ENCODE results near the gene JAML. TPM values are rescaled to one million over a fixed set of nuclear protein-coding genes. Genes with fewer than 3 reads are reported as not detected.

The JAML gene
- total and polyA plus RNA-seq, 9 of the 15 experiments (the other 6 are each of a cell fraction or from before 2014, with no cell fraction given), result 0.05 to 0.32 (median 0.22) TPM; not detected in 4

DNA sequence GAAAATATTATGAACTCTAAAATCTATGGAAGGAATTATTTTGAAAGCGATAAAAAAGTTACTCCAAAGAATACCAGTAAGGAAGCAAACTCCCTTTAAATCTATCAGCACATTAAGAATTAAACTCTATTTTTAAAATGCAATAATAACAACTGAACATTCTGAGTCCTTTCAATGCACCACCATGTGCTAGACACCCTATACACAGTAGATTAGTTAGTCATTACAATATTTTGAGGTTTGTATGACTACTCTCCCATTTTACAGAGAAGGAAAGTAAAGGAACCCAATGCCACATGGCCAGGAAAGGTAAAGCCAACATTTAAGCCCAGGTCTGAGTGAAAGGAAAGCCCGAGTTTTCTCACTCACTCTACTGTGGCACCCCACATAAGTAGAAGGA is 17.7 kb downstream of the JAML start:
- WGBS (ENCODE audit: insufficient coverage, low coverage, missing lambda C conversion rate), result 5% methylated on average over 2 of the region's 2 CpGs
- Histone ChIP-seq H3K4me1 (replicated peaks in 1 of 2; ENCODE audit: control insufficient read depth in 2 of 2, insufficient read depth in 2 of 2, low read length in 2 of 2) (no peaks in the 10 kb centered on the region; a peak in 2 of 5 replicates), H3K27ac (ENCODE audit: extremely low read depth, low read depth, low read length) (no peak overlapping the region), H3K27me3 (ENCODE audit: control insufficient read depth in 2 of 2, insufficient read depth in 2 of 2, low read length in 2 of 2) (peaks cover 14 to 22% of the 10 kb centered on the region in 2 experiments), H3K9ac (ENCODE audit: insufficient read depth in 1 of 2, low read depth in 2 of 2, low read length in 2 of 2) (no peak overlapping the region), H3K79me2 (ENCODE audit: control insufficient read depth, insufficient read depth, low read length) (no peaks in the 10 kb centered on the region), H3K4me3 (no peak overlapping the region), H3K9me3 (replicated peaks; ENCODE audit: control insufficient read depth, insufficient read depth, low read depth, low read length) (no peaks in the 10 kb centered on the region), H4K20me1 (replicated peaks; ENCODE audit: control insufficient read depth, insufficient read depth, low read length) (no peaks in the 10 kb centered on the region), H3K36me3 (ENCODE audit: control insufficient read depth, insufficient read depth, low read length) (no peaks in the 10 kb centered on the region), H2AFZ (ENCODE audit: low read depth, low read length) (no peak overlapping the region), H3K9me1 (ENCODE audit: control insufficient read depth, insufficient read depth, low read length) (no peaks in the 10 kb centered on the region), H3K4me2 (ENCODE audit: insufficient read depth, low read length) (no peak overlapping the region)
- CTCF ChIA-PET (ENCODE audit: low intra/inter-chr PET ratio), result no interaction called here
- BruUV-seq (replicated peaks), result no TSS peak
- no peak for DNase-seq (ENCODE audit: extremely low read depth in 1 of 4, low spot score in 3 of 4)
- TF ChIP-seq RBM25 (IDR thresholded peaks at IDR 0.05; ENCODE audit: low read depth, low read length, severe bottlenecking) (peak; percentile 53), RAD51 (IDR thresholded peaks at IDR 0.05; ENCODE audit: borderline replicate concordance, low read depth) (no peak), NCOR1 (IDR thresholded peaks at IDR 0.05) (no peak)
- TF ChIP-seq, protein P1, sequence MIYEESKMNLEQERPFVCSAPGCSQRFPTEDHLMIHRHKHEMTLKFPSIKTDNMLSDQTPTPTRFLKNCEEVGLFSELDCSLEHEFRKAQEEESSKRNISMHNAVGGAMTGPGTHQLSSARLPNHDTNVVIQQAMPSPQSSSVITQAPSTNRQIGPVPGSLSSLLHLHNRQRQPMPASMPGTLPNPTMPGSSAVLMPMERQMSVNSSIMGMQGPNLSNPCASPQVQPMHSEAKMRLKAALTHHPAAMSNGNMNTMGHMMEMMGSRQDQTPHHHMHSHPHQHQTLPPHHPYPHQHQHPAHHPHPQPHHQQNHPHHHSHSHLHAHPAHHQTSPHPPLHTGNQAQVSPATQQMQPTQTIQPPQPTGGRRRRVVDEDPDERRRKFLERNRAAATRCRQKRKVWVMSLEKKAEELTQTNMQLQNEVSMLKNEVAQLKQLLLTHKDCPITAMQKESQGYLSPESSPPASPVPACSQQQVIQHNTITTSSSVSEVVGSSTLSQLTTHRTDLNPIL (CRISPR knock-in tag; IDR thresholded peaks at IDR 0.05), result no peak
- TF ChIP-seq, protein P2, sequence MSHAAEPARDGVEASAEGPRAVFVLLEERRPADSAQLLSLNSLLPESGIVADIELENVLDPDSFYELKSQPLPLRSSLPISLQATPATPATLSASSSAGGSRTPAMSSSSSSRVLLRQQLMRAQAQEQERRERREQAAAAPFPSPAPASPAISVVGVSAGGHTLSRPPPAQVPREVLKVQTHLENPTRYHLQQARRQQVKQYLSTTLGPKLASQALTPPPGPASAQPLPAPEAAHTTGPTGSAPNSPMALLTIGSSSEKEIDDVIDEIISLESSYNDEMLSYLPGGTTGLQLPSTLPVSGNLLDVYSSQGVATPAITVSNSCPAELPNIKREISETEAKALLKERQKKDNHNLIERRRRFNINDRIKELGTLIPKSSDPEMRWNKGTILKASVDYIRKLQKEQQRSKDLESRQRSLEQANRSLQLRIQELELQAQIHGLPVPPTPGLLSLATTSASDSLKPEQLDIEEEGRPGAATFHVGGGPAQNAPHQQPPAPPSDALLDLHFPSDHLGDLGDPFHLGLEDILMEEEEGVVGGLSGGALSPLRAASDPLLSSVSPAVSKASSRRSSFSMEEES (CRISPR knock-in tag; IDR thresholded peaks at IDR 0.05), result no peak
- TF ChIP-seq, protein P3, sequence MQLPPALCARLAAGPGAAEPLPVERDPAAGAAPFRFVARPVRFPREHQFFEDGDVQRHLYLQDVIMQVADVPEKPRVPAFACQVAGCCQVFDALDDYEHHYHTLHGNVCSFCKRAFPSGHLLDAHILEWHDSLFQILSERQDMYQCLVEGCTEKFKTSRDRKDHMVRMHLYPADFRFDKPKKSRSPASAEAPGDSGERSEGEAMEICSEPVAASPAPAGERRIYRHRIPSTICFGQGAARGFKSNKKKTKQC (CRISPR knock-in tag; IDR thresholded peaks at IDR 0.05), result no peak
- FAIRE-seq, result no peak
- POLR2A ChIA-PET, result no interaction called here
- no peak for ATAC-seq
- intact Hi-C loops (cut with micrococcal nuclease) (no loop called here), in situ Hi-C loops (cut with MboI) (no loop called here)
